DMS114 treated with DMSO at 0.1 percent for 48 hours (cell line): Measurements from ENCODE around the gene PRRG3.

Experiments
- DNase-seq: peaks from one replicate; lab custom pipeline; 2025; ENCODE audit not compliant: unreplicated experiment; lab: John Stamatoyannopoulos, UW

PRRG3 gene

DNA sequence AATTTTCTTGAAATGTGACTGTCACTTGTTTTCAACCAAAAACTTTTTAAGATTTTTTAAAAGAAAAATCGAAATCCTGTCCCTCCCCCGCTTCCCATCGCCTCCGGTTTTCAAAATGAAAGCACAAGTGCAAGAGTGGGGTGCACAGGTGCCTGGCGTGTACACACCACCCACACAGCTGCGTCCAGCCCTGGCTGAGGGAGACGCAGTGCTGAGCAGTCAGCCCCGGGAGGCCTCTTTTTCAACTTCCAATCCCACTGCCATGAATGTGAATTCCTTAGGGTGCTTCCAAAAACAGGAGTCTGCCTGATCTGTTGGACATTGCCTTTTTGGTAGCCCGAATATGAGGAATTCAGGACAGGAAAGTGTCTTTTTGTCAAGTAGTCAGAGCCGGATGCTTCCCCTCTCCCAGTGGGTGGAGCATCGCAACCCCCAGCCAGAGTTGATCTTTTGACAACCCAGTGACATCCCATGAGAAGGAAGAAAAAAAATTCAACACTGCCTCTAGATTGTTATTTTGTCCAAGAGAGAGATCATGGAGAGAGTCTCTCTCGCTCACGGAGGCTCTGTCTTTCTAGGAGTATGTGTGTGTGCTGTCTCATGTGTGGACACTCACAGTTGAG is 8.9 kb downstream of the PRRG3 start:
- no peak for DNase-seq

DNA sequence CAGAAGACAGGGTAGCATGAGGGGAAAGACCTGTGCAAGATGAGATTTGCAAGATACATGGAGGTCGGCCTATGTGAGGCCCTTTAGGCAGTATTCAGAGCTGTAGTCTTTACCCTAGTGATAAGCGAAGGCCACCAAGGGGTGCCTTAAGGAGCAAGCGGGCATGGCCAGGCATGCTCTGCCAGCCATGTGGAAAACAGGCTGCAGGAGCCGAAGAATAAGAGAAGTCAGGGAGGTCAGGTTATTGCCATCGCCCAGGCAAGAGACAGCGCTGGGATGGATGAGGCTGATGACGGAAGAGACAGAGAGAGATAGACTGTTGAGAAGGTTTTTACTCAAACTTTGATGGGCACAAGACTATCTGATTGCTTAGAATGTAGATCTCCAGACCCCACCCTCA is 13.6 kb downstream of the PRRG3 start:
- DNase-seq = no peak

DNA sequence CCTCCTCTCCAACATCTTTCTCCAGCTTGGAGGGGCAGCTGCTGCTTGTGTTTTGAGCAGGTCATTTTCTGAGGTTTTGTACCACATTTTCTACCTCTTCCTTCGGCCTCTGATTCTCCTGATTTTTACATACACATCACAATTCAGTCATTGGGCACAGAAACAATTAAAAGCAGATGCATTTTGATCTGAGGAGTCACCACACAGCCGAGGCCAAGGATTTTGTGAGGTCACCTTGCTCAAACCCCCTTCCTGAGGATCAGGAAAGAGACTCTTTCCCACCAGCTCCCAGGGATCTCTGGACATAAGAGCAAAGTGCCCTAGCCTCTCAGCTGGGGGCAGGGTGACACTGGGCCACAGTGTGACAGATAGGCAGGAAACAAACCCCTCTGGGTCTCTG is 15.2 kb downstream of the PRRG3 start:
- no peak for DNase-seq

DNA sequence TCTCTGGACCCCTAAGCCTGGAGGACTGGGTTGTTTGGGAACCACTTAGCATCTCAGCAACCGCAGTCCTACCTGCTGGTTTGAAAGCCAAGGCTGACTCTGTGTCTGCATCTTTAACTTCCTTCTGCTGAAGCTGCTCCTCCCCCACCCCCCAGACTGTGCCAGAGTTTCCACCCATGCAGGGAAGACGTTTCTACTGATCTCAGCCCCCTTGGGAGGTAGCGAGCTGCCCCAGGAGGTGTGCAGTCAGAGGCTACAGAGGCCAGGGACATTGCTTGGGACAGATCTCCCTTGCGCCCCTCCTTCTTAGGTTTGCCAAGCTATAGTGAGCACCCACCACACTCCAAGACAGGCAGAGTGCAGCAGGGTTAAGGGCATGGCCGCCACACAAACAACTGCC is 15.9 kb downstream of the PRRG3 start:
- DNase-seq = no peak

DNA sequence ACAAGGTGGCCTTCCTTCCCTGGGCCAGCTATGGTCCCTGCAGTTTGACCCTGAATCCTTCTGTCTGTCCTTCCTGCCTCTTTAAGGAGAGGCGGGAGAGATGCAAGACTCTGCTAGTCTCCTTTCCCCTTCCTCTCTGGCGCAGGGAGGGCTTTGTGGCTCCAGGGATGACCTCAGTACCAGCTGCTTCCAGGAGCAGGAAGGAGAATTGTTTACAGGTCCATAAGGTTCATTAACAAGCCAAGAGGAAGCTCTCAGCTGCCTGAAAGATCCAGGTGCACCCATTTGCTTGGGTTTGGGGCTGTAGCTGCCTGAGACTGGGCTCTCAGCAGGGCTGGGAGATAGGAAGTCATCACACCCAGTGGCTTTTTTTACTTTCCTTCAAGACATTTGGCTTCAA is 16.5 kb downstream of the PRRG3 start:
- no peak for DNase-seq

DNA sequence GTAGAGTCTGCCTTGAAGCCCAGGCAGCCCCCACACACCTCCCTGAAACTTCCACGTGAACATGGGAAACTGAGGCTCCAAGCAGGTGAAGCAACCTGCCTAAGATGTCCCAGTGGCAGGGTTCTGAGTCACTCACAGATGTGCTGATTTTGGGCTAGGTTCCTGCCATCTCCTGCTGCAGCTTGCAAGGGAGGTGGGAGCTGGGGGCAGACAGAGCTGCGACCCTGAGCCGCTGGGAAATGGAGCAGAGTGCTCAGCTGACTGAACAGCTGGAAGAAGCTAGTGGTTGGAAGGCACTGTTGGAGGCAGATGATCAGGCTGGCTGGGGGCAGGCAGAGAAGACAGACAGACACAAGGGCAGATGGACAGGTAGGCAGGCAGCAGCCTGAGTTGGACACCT is 17.0 kb downstream of the PRRG3 start:
- DNase-seq = no peak

DNA sequence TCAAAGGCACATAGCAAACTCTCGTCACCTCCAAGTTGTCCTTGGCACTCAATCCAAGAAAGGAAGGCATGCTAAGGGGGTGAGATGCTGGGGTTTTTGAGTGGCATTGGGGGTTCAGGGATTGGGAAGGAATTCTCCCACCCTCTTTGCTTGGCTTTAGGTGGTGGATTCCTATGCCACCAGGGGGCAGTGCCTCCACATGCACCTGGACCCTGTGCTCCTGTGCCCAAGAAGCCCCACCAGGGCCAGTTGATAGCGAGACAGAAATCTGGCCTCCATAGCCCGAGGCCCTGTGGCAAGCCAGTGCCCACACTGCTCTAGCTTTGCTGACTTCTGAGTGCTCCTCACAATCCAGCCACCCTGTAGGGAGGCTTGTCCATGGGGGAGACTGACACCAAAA is 18.6 kb downstream of the PRRG3 start:
- DNase-seq = no peak

DNA sequence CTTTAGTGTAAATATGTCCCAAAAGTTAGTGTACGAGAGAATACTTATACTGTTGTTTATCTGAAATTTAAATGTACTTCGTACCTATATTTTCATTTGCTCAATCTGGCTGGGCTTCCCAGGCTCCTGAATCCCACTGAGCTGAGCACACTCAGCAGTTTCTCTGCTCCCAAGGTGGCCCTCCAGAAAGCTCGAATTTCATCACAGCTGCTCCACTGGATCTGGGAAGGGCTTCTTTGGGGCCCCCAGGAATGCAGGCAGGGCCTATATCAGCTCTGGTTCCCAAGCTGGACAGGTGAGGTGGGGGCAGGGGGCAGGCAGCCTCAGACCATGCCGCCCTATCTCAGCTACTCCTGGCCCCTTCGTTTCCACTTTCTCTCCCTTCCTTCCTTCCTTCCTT is 19.1 kb downstream of the PRRG3 start:
- no peak for DNase-seq

DNA sequence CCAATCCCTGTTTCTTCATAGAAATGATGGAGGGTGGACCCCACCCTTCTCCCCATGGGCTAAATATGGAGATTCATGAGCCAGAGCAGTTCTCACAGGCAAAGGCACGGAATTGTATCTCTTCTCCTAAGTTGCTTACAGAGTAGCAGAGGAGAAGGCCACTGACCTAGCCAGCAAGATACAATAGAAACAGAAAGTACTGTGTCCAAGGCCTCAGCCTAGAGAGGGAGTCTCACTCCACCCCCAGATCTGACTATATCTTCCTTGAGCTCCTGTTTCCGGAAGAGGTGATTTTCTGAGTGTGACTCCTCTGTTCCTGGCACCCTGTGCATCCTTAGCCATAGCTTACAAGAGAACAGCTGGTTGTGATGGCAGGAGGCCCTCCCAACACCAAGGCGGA is 20.5 kb downstream of the PRRG3 start, which contains the start of gene FATE1:
TSS of gene FATE1 (plus strand) at position 284 of the 400 bp plus-strand sequence. CDS start at position 369, 85 bp downstream.
- DNase-seq = no peak

DNA sequence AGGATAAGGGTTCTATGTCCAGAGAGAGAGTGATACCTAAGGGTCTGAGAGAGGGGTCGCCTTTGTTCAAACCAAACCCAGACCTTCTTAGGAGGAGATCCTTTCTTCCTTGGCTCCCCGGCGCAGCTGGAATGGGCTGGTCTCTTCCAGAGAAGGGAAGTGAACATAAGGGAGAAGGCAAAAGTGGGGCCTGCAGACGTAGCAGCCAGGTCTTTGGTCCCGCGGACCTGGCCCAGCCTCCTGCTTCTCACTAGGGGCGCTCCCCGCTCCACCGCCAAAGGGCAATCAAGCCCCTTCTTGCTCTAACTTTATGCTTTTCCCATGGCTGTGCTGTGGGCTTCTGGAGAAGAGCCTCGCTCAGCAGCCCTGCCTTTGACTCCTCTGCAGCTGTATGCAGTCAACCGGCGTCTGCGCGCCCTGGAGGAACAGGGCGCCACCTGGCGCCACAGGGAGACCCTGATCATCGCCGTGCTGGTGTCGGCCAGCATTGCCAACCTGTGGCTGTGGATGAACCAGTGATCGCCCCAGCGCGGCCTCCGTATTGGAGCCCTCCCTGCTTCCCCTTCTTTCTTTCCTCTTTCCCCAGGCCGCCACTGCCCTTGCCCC is 27.1 kb downstream of the PRRG3 start:
- no peak for DNase-seq

DNA sequence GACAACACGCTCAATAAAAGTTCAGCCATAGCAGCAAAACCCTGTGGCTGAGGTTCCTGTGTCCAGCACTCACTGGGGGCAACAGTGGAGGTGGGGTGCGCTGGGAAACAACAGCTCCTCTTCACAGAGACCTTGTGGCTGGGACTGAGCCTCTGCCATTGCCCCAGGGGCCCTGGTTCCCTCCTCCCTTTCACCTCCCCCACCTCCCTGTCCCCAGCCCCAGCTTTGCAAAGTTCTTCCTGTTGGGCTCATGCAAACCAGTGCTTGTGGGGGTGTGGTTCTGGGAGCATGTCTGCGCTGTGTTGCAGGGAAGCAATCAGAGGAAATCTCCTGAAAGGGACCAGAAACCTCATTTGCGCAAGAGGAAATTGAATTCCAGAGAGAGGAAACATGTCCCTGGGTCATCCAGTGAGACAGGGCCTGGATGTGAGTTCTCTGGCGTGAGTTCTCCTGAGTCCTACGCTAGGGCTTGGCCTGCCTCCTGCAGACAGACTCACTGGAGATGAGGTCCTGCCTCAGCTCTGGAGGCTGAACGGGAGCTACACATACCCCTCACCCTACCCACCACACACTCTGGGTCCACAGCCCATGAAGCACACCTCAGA is 28.0 kb downstream of the PRRG3 start:
- no peak for DNase-seq

DNA sequence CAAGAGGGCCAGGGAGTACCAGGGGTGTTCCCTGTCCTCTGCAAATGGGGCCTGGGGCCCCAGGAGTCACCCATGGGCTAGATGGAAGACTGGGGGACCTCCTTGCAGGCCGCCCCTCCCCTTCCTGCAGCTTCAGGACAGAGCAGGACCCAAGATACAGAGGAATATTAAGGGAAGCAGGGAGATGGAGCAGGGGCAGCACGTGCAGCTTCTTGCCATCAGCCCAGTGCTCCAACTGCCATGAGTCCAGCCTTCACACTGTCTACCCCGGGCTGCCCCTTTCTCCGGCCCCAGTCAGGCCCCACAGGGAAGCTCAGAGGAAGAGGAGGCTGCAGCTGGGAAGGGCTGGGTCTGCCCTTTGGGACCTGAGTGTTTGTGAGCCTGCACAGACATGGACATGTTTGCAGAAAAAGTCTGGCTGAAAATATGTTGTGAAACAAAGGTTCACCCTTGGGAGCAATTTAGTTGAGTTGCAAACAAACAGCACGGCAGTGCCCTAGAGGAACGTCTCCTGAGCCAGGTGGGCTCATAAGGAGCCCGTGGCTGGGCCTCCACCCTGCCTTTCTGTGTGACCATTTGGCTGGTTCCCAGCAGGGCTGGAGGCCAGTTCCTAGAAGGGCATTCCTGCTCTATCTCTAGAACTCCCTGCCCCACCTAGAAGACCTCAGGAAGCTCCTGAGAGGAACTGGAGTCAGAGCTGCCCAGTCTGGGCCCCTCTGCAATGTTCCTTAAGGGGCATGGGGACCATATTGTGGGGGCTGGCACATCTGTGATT is 29.5 kb downstream of the PRRG3 start:
- no peak for DNase-seq

DNA sequence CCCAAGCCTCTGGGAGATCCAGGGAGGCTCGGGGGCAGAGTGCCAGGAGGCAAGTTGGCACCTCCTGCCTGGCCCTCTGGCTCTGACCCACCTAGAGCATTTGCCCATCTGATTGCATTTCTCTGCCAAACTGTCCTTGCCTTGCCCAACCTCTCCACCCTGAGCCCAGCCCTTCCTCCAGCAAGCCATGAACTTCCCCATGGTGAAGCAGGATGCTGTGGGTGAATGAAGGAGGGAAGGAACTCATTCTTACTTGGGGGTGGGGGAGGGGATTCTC is 30.0 kb downstream of the PRRG3 start:
- no peak for DNase-seq

DNA sequence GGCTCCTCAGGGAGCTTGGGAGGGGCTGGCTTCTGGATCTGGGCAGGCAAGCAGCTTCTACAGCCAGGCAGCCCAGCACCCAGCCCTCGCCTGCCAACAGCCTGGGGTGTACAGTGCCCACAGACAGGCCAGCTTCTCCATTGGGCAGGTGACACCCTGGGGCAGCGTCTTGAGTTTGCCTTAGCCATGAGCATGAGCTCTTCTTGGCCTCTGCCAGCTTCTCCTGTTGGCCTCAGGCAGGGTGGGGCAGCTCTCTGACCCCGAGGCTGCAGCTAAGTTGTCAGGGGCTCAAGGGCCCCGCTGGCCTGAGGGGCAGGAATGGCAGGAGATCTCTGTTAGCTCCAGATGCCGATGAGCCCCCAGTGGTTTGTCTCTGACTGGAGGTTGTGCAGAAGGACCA is 31.5 kb downstream of the PRRG3 start:
- no peak for DNase-seq

DNA sequence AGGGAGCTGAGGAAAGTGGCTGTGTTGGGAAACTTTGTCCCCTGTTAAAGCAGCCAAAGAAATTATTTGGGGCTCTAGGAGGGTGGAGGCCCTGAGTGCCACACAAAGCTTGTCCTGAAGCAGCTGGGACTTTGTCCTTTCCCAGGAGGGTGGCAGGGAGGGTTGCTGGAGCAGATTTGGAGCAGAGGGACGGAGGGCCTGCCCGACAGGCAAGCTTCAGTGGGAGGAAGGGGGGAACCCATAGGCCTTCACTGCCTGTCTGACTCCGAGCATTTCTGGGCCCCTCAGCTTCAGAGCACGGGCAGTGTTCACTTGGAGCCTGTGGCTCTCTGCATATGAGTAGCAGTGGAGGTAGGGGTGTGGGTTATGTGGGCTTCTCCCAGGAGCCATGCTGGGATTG is 32.1 kb downstream of the PRRG3 start:
- no peak for DNase-seq

DNA sequence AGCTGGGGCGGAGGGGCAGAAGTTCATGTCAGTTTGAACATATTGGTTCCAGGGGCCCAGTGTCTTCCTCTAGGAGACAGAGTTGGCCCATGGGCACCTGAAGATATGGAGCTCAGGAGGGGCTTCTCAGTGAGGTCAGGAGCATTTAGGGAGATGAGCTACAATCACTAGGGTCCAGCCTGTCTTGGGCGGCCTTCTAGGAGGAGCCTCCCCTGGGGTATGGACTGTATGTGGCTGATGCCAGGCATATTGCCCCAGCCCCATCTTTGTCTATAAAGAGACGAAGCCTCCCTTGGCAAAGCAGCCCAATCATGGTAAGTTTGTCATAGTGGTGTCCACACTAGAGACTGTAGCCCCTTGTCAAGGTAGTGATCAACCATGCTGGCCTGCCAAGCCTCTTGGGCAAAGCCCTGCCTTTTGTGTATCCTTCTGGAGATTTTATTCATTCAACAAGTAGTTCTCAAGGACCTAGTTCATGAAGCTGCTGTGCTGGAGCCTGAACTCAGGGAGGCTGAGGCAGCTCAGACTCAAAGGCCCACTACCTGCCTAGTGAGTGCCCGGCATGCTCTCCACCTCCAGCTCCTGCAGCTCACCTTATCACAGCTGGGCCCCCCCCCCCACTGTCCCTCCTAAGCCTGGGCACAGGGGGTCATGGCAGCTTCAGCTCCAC is 33.9 kb downstream of the PRRG3 start:
- no peak for DNase-seq

DNA sequence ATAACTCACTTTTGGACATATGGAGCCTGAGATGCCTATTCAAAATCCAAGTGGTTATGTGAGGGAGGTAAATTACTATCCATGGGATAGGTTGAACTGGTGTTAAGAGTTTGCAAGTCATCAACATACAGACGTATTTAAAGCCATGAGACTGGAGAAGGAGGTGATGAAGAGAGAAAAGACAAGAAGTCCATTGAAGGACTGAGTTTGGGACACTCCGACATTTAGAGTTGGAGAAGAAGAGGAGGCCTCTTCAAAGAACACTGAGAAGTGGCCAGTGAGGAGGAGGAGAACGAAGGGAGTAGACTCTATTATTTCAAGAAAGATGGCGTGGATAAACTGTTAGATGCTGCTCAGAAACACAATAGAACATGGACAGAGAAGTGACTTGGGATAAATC is 39.2 kb downstream of the PRRG3 start, which contains the start of gene CNGA2:
TSS of gene CNGA2 (plus strand) at position 301 of the 400 bp plus-strand sequence. CDS start 3,738 bp downstream, outside the sequence.
- no peak for DNase-seq

DNA sequence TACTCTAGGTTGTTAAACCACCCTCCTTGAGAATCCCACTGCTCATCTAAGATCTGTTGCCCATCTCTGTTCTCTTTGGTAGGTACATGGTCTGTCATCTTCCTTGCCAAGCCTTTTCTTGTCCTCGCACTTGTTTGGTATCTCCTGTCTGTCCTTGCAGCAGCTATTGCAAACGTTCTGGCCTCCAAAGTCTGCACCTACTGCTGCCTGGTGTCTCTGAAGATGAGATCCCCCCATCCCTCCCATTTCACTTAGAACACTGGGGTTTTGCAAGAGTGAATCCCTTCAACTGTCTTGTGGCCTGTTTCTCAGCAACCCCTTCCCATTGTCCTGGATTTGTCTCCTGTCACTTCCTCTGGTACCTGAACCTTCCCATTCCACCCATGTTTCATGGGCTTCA is 40.0 kb downstream of the PRRG3 start:
- DNase-seq = no peak

DNA sequence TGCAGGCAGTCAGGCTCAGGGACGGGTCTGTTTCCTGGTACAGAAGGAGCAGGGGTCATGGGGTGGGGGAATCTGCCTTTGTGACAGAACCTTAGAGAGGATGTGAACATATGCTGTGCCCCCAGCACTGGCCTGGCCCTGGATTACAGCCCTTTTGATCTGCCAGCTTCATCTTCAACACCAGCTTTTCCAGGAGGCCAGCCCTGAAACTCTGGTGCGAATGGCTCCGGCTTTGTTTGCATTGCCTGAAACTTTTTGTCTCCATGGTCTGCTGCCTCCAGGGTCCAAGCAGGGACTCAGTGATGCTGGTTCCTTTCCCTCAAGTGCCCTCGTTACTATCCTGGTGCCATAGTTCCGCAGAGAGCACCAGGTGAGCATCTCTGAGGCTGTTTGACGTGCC is 41.4 kb downstream of the PRRG3 start:
- DNase-seq = no peak

DNA sequence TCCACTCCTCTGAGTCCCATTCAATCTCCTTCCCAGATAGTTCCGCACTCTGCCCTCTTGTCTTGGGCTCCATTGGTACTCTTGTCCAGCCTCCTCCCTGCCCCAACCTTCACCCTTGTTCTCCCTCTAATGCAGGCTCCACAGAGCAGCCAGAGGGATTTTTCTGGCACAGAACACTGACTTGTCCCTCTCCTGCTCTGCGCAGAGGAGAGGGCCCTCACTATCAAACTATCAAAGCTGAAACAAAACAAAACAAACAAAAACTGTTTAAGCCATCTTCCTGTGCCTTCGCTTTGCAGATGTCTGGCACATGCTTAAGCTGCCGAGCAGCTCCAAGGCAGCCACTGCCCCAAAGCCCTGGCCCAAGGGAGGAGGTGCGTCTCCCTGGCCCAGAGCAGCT is 42.2 kb downstream of the PRRG3 start:
- no peak for DNase-seq

DNA sequence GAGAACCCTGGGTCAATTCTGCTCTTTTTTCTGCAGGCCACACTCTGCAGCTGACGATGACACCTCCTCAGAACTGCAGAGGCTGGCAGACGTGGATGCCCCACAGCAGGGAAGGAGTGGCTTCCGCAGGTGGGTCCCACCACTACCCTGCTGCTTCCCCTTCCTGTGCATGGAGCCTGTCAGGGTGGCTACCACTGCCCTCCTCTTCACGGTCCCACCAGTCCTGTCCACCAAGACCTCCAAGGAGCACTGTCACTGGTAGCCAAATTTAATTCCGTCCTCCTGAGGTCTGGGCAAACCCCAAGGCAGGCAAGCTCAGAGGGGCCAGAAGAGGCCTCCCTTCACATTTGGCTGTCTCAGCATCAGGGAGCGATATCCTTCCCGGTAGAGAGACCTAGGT is 43.5 kb downstream of the PRRG3 start:
- DNase-seq = no peak

DNA sequence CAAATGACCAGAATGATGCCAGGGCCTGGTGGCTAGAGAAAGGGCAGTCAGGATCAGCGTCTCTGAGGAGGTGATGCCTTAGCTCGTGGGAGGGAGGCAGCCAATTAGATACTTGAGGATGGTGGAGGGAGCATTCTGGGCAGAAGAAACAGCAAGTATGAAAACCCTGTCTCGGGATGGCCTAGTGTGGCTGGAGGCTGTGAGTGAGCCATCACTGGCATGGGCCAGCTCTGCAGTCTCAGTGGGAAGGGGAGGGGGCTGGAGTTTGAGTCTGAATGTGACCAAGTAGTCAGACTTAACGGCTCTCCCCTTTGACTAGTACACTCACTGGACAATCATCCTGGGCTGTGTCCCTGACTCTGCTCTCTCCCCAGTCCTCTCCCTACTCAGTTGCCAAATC is 46.3 kb downstream of the PRRG3 start:
- no peak for DNase-seq
